GM23248 (cell line): Measurements from ENCODE around the gene ECI1. TPM values are rescaled to one million over a fixed set of nuclear protein-coding genes. Genes with fewer than 3 reads are reported as not detected.

Experiments
- DNase-seq: peaks from one replicate; pipeline ENCODE4 v3.0.0-alpha.2; 2015
- H2AFZ ChIP-seq: fragments of 200-600 bp; sonication (generic); 2 replicates; pipeline ENCODE4 v1.6.1; 2016; ENCODE audit warnings: antibody characterized with exemption
- H3F3A ChIP-seq: fragments of 200-600 bp; sonication (generic); 2 replicates; pipeline ENCODE4 v1.6.1; 2016; ENCODE audit warnings: mild to moderate bottlenecking, antibody characterized with exemption, mixed run types; ENCODE audit not compliant: insufficient read depth
- H3K27ac ChIP-seq: fragments of 200-600 bp; sonication (generic); 2 replicates; pipeline ENCODE4 v1.5.1; 2016; ENCODE audit warnings: mild to moderate bottlenecking
- H3K27me3 ChIP-seq: fragments of 200-600 bp; sonication (generic); replicated peaks from 2 replicates; pipeline ENCODE4 v1.6.1; 2016; ENCODE audit warnings: mild to moderate bottlenecking; ENCODE audit not compliant: insufficient read depth
- H3K36me3 ChIP-seq: fragments of 200-600 bp; sonication (generic); 2 replicates; pipeline ENCODE4 v1.6.1; 2016; ENCODE audit warnings: low read depth, mild to moderate bottlenecking
- H3K4me1 ChIP-seq: fragments of 200-600 bp; sonication (generic); 2 replicates; pipeline ENCODE4 v1.6.1; 2016; ENCODE audit warnings: mild to moderate bottlenecking; ENCODE audit not compliant: insufficient read depth
- H3K4me2 ChIP-seq: fragments of 200-600 bp; sonication (generic); one replicate; pipeline ENCODE4 v1.6.1; 2016; ENCODE audit warnings: mild to moderate bottlenecking; ENCODE audit not compliant: unreplicated experiment
- H3K4me3 ChIP-seq: fragments of 200-600 bp; sonication (generic); 2 replicates; pipeline ENCODE4 v1.5.1; 2016; ENCODE audit warnings: mild to moderate bottlenecking
- H3K79me2 ChIP-seq: fragments of 200-600 bp; sonication (generic); 2 replicates; pipeline ENCODE4 v1.6.1; 2016; ENCODE audit warnings: mild to moderate bottlenecking; ENCODE audit not compliant: insufficient read depth
- H3K9ac ChIP-seq: fragments of 200-600 bp; sonication (generic); 2 replicates; pipeline ENCODE4 v1.6.1; 2016; ENCODE audit warnings: mild to moderate bottlenecking
- H3K9me2 ChIP-seq: fragments of 200-600 bp; sonication (generic); 2 replicates; pipeline ENCODE4 v1.6.1; 2016; ENCODE audit warnings: mixed run types, mild to moderate bottlenecking, moderate library complexity; ENCODE audit not compliant: insufficient read depth
- H3K9me3 ChIP-seq: fragments of 200-600 bp; sonication (generic); one replicate; pipeline ENCODE4 v1.6.1; 2017; ENCODE audit warnings: low read depth
- H4K20me1 ChIP-seq: fragments of 200-600 bp; sonication (generic); 2 replicates; pipeline ENCODE4 v1.6.0; 2016; ENCODE audit not compliant: insufficient read depth
- EZH2 ChIP-seq: fragments of 200-600 bp; sonication (generic); IDR thresholded peaks from 2 replicates; pipeline ENCODE4 v1.6.1; 2018; ENCODE audit warnings: antibody characterized with exemption, mild to moderate bottlenecking; ENCODE audit not compliant: insufficient read depth, poor library complexity, severe bottlenecking
- EZH2phosphoT487 ChIP-seq: fragments of 200-600 bp; sonication (generic); IDR thresholded peaks from 2 replicates; pipeline ENCODE4 v1.6.1; 2018; ENCODE audit warnings: antibody characterized with exemption, moderate library complexity, mild to moderate bottlenecking, low read depth; ENCODE audit not compliant: insufficient read depth
- WGBS, 2 experiments: methylation state at CpG; one replicate each; pipeline ENCODE4 v1.1.6; 2015 to 2017; ENCODE audit warnings: low lambda C conversion rate in 2 of 2, low coverage in 1 of 2; ENCODE audit errors: missing lambda C conversion rate in 2 of 2; 5-methylcytosine and 5-hydroxymethylcytosine counted together
- in situ Hi-C: fragments of 300-500 bp; cut with MboI; formaldehyde crosslinking; loops from 2 replicates; pipeline ENCODE4 v1.15.0; 2020
- polyA plus RNA-seq: library from polyadenylated mRNA; unstranded; fragments of >200 nt; fragmentation: Nextera tagmentation; extraction: Ambion mirVana; gene quantifications from 2 replicates; pipeline ENCODE4 v1.2.1, GENCODE V29; 2016
- total RNA-seq: library from RNA; depleted of rRNA; stranded (reverse); fragments of >200 nt; shearing (Covaris generic); gene quantifications from 2 replicates; pipeline ENCODE4 v1.2.3, GENCODE V29; 2014

The ECI1 gene
- total and polyA plus RNA-seq, 2 experiments from 2014 or later = 92.0 to 106 TPM

DNA sequence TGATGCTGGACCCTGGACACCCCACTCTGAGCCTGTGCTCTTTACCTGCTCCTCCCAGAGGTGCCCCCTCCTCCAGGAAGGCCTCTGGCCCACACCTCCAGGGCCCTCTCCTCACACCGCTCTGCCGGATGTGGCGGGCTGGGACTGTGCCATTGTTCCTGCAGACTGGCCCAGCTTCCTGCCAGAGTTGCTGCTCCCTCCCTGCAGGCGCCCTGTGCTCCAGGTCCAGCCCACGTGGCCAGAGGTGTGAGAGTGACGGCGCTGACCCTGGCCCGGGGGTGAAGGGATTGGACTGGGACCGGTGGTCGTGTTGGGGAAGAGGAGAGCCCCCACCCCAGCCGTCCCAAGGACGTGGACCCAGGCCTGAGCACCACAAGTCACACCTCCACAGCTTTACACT lies 22.3 kb downstream of the ECI1 start:
- Histone ChIP-seq H3K27ac (no peak overlapping the region), H3K9me3 (no peaks in the 10 kb centered on the region), H3K79me2 (peaks cover 51% of the 10 kb centered on the region), H3K4me3 (no peak overlapping the region), H3K36me3 (no peaks in the 10 kb centered on the region; the same call in 1 of the 2 replicates), H4K20me1 (no peaks in the 10 kb centered on the region), H2AFZ (no peak overlapping the region), H3K9me2 (no peaks in the 10 kb centered on the region), H3F3A (no peaks in the 10 kb centered on the region), H3K9ac (no peak overlapping the region), H3K27me3 (no peaks in the 10 kb centered on the region), H3K4me1 (peaks cover 19% of the 10 kb centered on the region), H3K4me2 (no peak overlapping the region)
- in situ Hi-C loops = no loop called here
- no peak for DNase-seq
- WGBS, 2 experiments = 91% methylated on average over 11 to 12 of the region's 12 CpGs
- TF ChIP-seq EZH2 = no peak
- TF ChIP-seq EZH2phosphoT487 = no peak

DNA sequence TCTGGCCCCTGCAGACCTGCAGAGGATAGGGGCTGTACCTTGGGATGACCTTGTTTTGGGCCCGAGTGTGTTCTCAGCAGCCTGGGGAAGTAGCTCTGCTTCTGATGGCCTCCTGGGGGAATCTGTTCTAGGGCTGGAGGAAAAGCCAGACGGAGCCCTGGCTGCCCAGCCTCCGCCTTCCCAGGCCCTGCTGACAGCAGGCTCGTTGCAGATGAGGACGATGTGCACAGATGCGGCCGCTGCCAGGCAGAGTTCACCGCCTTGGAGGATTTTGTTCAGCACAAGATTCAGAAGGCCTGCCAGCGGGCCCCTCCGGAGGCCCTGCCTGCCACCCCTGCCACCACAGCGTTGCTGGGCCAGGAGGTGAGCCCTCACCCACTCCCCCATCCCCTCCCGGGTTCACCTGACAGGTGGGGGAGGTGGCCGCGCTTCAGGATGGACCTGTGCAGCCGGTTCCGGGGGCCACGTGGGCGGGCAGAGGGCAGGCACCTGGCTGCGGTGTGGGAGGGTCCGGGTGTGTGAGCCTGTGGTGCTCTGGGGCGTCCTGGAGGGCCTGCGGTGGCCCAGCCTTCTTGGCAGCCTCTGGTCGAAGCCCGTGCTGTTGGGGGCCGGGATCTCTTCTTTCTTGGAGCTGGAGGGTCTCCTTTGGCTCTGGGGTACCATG lies 23.1 kb downstream of the ECI1 start:
- Histone ChIP-seq H3K9me3 (no peaks in the 10 kb centered on the region), H2AFZ (no peak overlapping the region), H3K36me3 (no peaks in the 10 kb centered on the region; the same call in 1 of the 2 replicates), H3F3A (no peaks in the 10 kb centered on the region), H4K20me1 (no peaks in the 10 kb centered on the region), H3K4me2 (no peak overlapping the region), H3K27me3 (no peaks in the 10 kb centered on the region), H3K9ac (no peak overlapping the region), H3K9me2 (no peaks in the 10 kb centered on the region), H3K79me2 (peaks cover 56% of the 10 kb centered on the region), H3K4me3 (no peak overlapping the region), H3K27ac (no peak overlapping the region), H3K4me1 (peaks cover 19% of the 10 kb centered on the region)
- DNase-seq = no peak
- WGBS, 2 experiments = 91 to 95% methylated on average over 21 to 25 of the region's 25 CpGs
- TF ChIP-seq EZH2 (no peak), EZH2phosphoT487 (no peak)
- in situ Hi-C loops = no loop called here

DNA sequence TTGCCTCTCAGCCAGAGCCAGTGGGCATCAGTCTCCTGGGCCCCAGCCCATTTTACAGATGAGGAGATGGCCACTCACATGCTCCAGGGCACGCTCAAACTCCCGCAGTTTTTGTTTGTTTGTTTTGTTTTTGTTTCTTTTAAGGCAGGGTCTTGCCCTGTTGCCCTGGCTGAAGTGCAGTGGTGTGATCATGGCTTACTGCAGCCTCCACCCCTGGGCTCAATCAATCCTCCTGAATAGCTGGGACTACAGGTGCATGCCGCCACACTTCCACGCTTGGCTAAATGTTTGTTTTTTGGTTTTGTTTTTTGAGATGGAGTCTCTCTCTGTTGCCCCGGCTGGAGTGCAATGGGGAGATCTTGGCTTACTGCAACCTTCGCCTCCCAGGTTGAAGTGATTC lies 24.5 kb downstream of the ECI1 start:
- Histone ChIP-seq H3K9me2 (no peaks in the 10 kb centered on the region), H4K20me1 (no peaks in the 10 kb centered on the region), H3K27me3 (no peaks in the 10 kb centered on the region), H3K9ac (no peak overlapping the region), H3K4me2 (no peak overlapping the region), H3K4me1 (peaks cover 19% of the 10 kb centered on the region), H3K27ac (no peak overlapping the region), H2AFZ (no peak overlapping the region), H3F3A (no peaks in the 10 kb centered on the region), H3K4me3 (no peak overlapping the region), H3K36me3 (no peaks in the 10 kb centered on the region; the same call in 1 of the 2 replicates), H3K9me3 (no peaks in the 10 kb centered on the region), H3K79me2 (peaks cover 56% of the 10 kb centered on the region)
- no peak for TF ChIP-seq EZH2phosphoT487
- TF ChIP-seq EZH2 = no peak
- in situ Hi-C loops = no loop called here
- WGBS, 2 experiments = 94 to 98% methylated on average over 6 of the region's 6 CpGs
- DNase-seq = no peak

DNA sequence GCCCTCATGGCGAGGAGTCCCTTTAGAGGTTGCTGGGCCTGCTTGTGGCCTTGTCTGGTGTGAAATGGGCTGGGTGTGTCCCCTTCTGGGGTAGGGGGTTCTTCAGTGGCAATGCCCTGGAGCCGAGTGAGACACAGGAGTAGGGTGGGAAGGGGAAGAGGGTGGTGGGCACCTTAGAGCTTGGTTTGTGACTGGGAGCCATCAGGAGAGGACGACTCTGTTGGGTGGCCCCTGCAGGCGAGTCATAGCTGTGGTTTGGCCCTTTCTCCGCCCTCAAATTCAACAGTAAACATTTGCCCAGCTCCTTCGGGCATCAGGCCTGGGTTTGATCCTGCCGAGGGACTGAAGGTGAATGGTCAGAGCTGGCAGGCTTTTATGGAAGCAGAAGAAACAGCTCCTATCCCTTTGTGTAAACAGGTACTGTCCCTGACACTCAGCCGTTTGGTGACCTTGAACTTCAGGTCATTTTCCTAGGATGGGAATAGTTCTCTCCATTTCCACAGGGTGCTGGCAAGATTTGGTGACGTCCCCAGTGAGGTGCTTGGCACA lies 25.1 kb downstream of the ECI1 start:
- no peak overlapping the region for H2AFZ ChIP-seq
- no peak overlapping the region for H3K4me3 ChIP-seq
- TF ChIP-seq EZH2phosphoT487 (no peak), EZH2 (no peak)
- no peak for DNase-seq
- no peaks in the 10 kb centered on the region for H4K20me1 ChIP-seq
- WGBS, 2 experiments = 77 to 78% methylated on average over 9 of the region's 9 CpGs
- in situ Hi-C loops = no loop called here
- H3F3A ChIP-seq = no peaks in the 10 kb centered on the region
- no peak overlapping the region for H3K27ac ChIP-seq
- H3K9me3 ChIP-seq = no peaks in the 10 kb centered on the region
- peaks cover 56% of the 10 kb centered on the region for H3K79me2 ChIP-seq
- H3K27me3 ChIP-seq = no peaks in the 10 kb centered on the region
- no peaks in the 10 kb centered on the region for H3K9me2 ChIP-seq
- H3K4me2 ChIP-seq = no peak overlapping the region
- no peaks in the 10 kb centered on the region; the same call in 1 of the 2 replicates for H3K36me3 ChIP-seq
- no peak overlapping the region for H3K9ac ChIP-seq
- H3K4me1 ChIP-seq = peaks cover 19% of the 10 kb centered on the region
